SK-N-SH (cell line): ENCODE measurements around the gene IRAK3. TPM values are rescaled to one million over a fixed set of nuclear protein-coding genes. Genes with fewer than 3 reads are reported as not detected.

ENCODE experiments used
- CTCF ChIA-PET: fragments of 300-600, 350-600 bp; formaldehyde crosslinking; extraction: SDS; loops from one replicate; lab custom pipeline; 2021; lab: Yijun Ruan, JAX
- POLR2A ChIA-PET: fragments of 350-600 bp; sonication (Branson Sonifier 250); formaldehyde crosslinking; extraction: SDS; loops from one replicate; lab custom pipeline; 2020; ENCODE audit warnings: antibody characterized with exemption, inconsistent platforms; lab: Yijun Ruan, JAX
- DNase-seq: peaks from one replicate; pipeline ENCODE4 v3.0.0; 2012
- H2AFZ ChIP-seq: fragments of 200-600 bp; sonication (generic); 2 replicates; pipeline ENCODE4 v1.8.1; 2016; ENCODE audit warnings: antibody characterized with exemption, mild to moderate bottlenecking, low read depth
- H3F3A ChIP-seq: fragments of 200-600 bp; sonication (generic); replicated peaks from 2 replicates; pipeline ENCODE3; 2016; ENCODE audit warnings: antibody characterized with exemption, mild to moderate bottlenecking; ENCODE audit not compliant: insufficient read depth
- H3K27ac ChIP-seq, 2 experiments: fragments of 200-500 bp in 1 of 2; fragments of 200-600 bp in 1 of 2; sonication (Bioruptor generic) in 1 of 2; sonication (generic), shearing (Covaris generic) in 1 of 2; 2 replicates each; pipeline versions ENCODE4 v1.5.1 to v1.6.1; 2014 to 2016; ENCODE audit warnings: low read depth in 2 of 2, inconsistent platforms in 1 of 2, low read length in 1 of 2, mild to moderate bottlenecking in 1 of 2, mixed read lengths in 1 of 2
- H3K27me3 ChIP-seq: fragments of 200-600 bp; sonication (generic), shearing (Covaris generic); 2 replicates; pipeline ENCODE4 v1.6.1; 2016; ENCODE audit warnings: mixed run types; ENCODE audit not compliant: insufficient read depth
- H3K36me3 ChIP-seq, 2 experiments: fragments of 200-500 bp in 1 of 2; fragments of 200-600 bp in 1 of 2; sonication (Bioruptor generic) in 1 of 2; sonication (generic) in 1 of 2; replicated peaks in 1 of 2; 2 replicates each; pipeline versions ENCODE3 to v1.5.1; 2014 to 2016; ENCODE audit warnings: low read length in 1 of 2, mild to moderate bottlenecking in 1 of 2; ENCODE audit not compliant: insufficient read depth in 2 of 2, control insufficient read depth in 1 of 2
- H3K4me1 ChIP-seq, 2 experiments: fragments of 200-500 bp in 1 of 2; fragments of 200-600 bp in 1 of 2; sonication (Bioruptor generic) in 1 of 2; sonication (generic), shearing (Covaris generic) in 1 of 2; 2 replicates each; pipeline versions ENCODE4 v1.5.1 to v1.6.1; 2014 to 2016; ENCODE audit warnings: low read depth in 1 of 2, low read length in 1 of 2, mixed run types in 1 of 2; ENCODE audit not compliant: insufficient read depth in 2 of 2, control insufficient read depth in 1 of 2
- H3K4me2 ChIP-seq: fragments of 200-600 bp; sonication (generic), shearing (Covaris generic); 2 replicates; pipeline ENCODE4 v1.6.1; 2017; ENCODE audit warnings: mixed run types
- H3K4me3 ChIP-seq, 2 experiments: fragments of 200-500 bp in 1 of 2; fragments of 200-600 bp in 1 of 2; sonication (Bioruptor generic) in 1 of 2; sonication (generic), shearing (Covaris generic) in 1 of 2; 2 replicates each; pipeline versions ENCODE4 v1.5.1 to v1.8.1; 2014 to 2016; ENCODE audit warnings: low read depth in 2 of 2, inconsistent platforms in 1 of 2, low read length in 1 of 2, mild to moderate bottlenecking in 1 of 2, mixed read lengths in 1 of 2, moderate library complexity in 1 of 2
- H3K79me2 ChIP-seq: fragments of 200-600 bp; sonication (generic); 2 replicates; pipeline ENCODE4 v1.8.1; 2017; ENCODE audit warnings: mild to moderate bottlenecking; ENCODE audit not compliant: insufficient read depth
- H3K9ac ChIP-seq: fragments of 200-600 bp; sonication (generic); 2 replicates; pipeline ENCODE4 v1.6.1; 2017; ENCODE audit warnings: mixed run types
- H3K9me2 ChIP-seq: fragments of 200-600 bp; sonication (generic); 2 replicates; pipeline ENCODE4 v1.6.1; 2017; ENCODE audit warnings: mixed run types
- H3K9me3 ChIP-seq: fragments of 200-600 bp; sonication (generic); 2 replicates; pipeline ENCODE4 v1.6.1; 2017; ENCODE audit warnings: mixed run types, mild to moderate bottlenecking, moderate library complexity
- H4K20me1 ChIP-seq: fragments of 200-600 bp; sonication (generic); 2 replicates; pipeline ENCODE4 v1.6.1; 2017; ENCODE audit warnings: mild to moderate bottlenecking, mixed run types; ENCODE audit not compliant: insufficient read depth
- CHD2 ChIP-seq: fragments of 150-350 bp; IDR thresholded peaks from 2 replicates; pipeline ENCODE4 v1.6.1; 2018; ENCODE audit warnings: low read length; ENCODE audit not compliant: partially characterized antibody
- ELF1 ChIP-seq: IDR thresholded peaks from 2 replicates; pipeline ENCODE4 v1.4.0; 2012
- EP300 ChIP-seq, 2 experiments: IDR thresholded peaks; 2 replicates each; pipeline versions ENCODE4 v1.4.0 to v1.6.1; 2012; ENCODE audit warnings: borderline replicate concordance in 1 of 2, low read depth in 1 of 2, low read length in 1 of 2
- EZH2phosphoT487 ChIP-seq: fragments of 200-600 bp; sonication (generic); IDR thresholded peaks from 2 replicates; pipeline ENCODE4 v1.6.1; 2017; ENCODE audit warnings: low read depth, mixed run types, mild to moderate bottlenecking, antibody characterized with exemption, moderate library complexity, borderline replicate concordance
- FOSL2 ChIP-seq: IDR thresholded peaks from 2 replicates; pipeline ENCODE4 v1.4.0; 2012; ENCODE audit warnings: low read depth, mild to moderate bottlenecking, moderate library complexity, borderline replicate concordance
- GABPA ChIP-seq: IDR thresholded peaks from 2 replicates; pipeline ENCODE4 v1.4.0; 2012; ENCODE audit warnings: low read depth, mild to moderate bottlenecking
- GATA2 ChIP-seq: sonication (generic); formaldehyde crosslinking; IDR thresholded peaks from 2 replicates; pipeline ENCODE4 v1.5.0; 2020; ENCODE audit warnings: mild to moderate bottlenecking, missing genetic modification reagents
- JUND ChIP-seq: IDR thresholded peaks from 2 replicates; pipeline ENCODE4 v1.4.0; 2012
- MAX ChIP-seq: IDR thresholded peaks from 2 replicates; pipeline ENCODE4 v1.4.0; 2012; ENCODE audit warnings: low read depth
- NFIC ChIP-seq: IDR thresholded peaks from 2 replicates; pipeline ENCODE4 v1.4.0; 2012; ENCODE audit warnings: borderline replicate concordance
- PBX3 ChIP-seq: IDR thresholded peaks from 2 replicates; pipeline ENCODE4; 2012
- RAD21 ChIP-seq: IDR thresholded peaks from 2 replicates; pipeline ENCODE4 v1.6.1; 2012; ENCODE audit warnings: mild to moderate bottlenecking, low read length
- REST ChIP-seq: IDR thresholded peaks from 2 replicates; pipeline ENCODE4 v1.6.1; 2012; ENCODE audit warnings: mild to moderate bottlenecking, low read depth, low read length, moderate library complexity
- RFX5 ChIP-seq: IDR thresholded peaks from 2 replicates; pipeline ENCODE4 v1.6.1; 2012; ENCODE audit warnings: mild to moderate bottlenecking, improper control_type of control experiment, low read length
- SMC3 ChIP-seq: IDR thresholded peaks from 2 replicates; pipeline ENCODE4 v1.6.1; 2012; ENCODE audit warnings: low read depth, low read length, improper control_type of control experiment
- TEAD4 ChIP-seq: IDR thresholded peaks from 2 replicates; pipeline ENCODE4 v1.4.0; 2012; ENCODE audit warnings: mild to moderate bottlenecking, borderline replicate concordance; ENCODE audit not compliant: insufficient read depth
- USF1 ChIP-seq: IDR thresholded peaks from 2 replicates; pipeline ENCODE4 v1.4.0; 2012; ENCODE audit warnings: low read depth, borderline replicate concordance
- WGBS: methylation state at CpG from one replicate; pipeline ENCODE4 v1.1.6; 2017; ENCODE audit warnings: low lambda C conversion rate; 5-methylcytosine and 5-hydroxymethylcytosine counted together
- polyA plus RNA-seq, 3 experiments: library from polyadenylated mRNA; depleted of rRNA; stranded (reverse); fragments of >200 nt; gene quantifications; 2 replicates each; pipeline ENCODE4 v1.2.3, GENCODE V29; 2012
- TF ChIP-seq, protein P1 (sequence below): IDR thresholded peaks from 2 replicates; pipeline ENCODE4 v1.4.0; 2012; ENCODE audit warnings: low read depth, borderline replicate concordance
- TF ChIP-seq, protein P2 (sequence below): fragments of 150-350 bp; IDR thresholded peaks from 2 replicates; pipeline ENCODE4 v1.6.1; 2016; ENCODE audit warnings: mild to moderate bottlenecking, low read depth, low read length

IRAK3 gene
- polyA plus RNA-seq, 1 of the 3 experiments (the other 2 are of a cell fraction), result not detected

DNA sequence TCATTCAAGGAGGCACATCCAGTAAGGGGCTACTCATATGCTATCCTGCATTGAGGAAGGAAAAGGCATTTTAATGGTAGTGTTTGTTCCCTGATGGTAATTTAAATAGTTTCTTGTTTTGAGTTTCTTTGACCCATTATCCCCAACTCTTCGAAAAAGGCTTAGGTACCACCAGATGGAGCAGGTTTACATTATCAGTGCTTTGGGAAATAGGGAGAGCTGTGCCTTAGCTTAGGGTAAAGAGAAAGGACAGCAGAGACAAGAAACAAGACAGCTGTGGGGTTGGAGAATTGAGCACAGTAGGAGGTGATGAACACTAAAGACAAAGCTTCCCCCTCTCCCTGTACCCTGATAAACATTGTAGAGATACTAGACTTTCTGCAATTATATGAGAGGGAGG, 84.1 kb downstream of the IRAK3 start:
- no peak overlapping the region for H2AFZ ChIP-seq
- H3K9me2 ChIP-seq, result no peaks in the 10 kb centered on the region
- TF ChIP-seq RFX5, result no peak
- TF ChIP-seq EP300 (IDR thresholded peaks at IDR 0.05; ENCODE audit: borderline replicate concordance in 1 of 2, low read depth in 1 of 2, low read length in 1 of 2), result no peak
- no peak for TF ChIP-seq CHD2
- TF ChIP-seq, all 33 proteins: peak for 0
- Histone ChIP-seq H3F3A (no peaks in the 10 kb centered on the region), H4K20me1 (no peaks in the 10 kb centered on the region), H3K4me1 (no peaks in the 10 kb centered on the region; a peak in 1 of 4 replicates), H3K9ac (no peak overlapping the region), H3K4me3 (no peak overlapping the region), H3K36me3 (no peaks in the 10 kb centered on the region), H3K9me3 (no peaks in the 10 kb centered on the region), H3K27ac (no peak overlapping the region), H3K79me2 (no peaks in the 10 kb centered on the region), H3K4me2 (no peak overlapping the region), H3K27me3 (no peaks in the 10 kb centered on the region; the same call in 1 of the 2 replicates)
- ChIA-PET CTCF (interaction anchor here (2.7 kb wide), 1 partner anchor 136 kb away, joined by 13 read pairs; no protein-coding TSS in a partner anchor), POLR2A (no interaction called here)
- 12% methylated on average over 1 of the region's 1 CpG for WGBS
- DNase-seq, result no peak

GRCh38 chr12:66275040-66275439, 86.0 kb downstream of the IRAK3 start:
- Histone ChIP-seq H3K27ac (no peak overlapping the region), H3F3A (no peaks in the 10 kb centered on the region), H3K9ac (no peak overlapping the region), H4K20me1 (no peaks in the 10 kb centered on the region), H3K27me3 (no peaks in the 10 kb centered on the region; the same call in 1 of the 2 replicates), H3K4me2 (no peak overlapping the region), H3K36me3 (no peaks in the 10 kb centered on the region), H2AFZ (no peak overlapping the region), H3K4me1 (no peaks in the 10 kb centered on the region), H3K9me3 (no peaks in the 10 kb centered on the region), H3K4me3 (no peak overlapping the region), H3K9me2 (no peaks in the 10 kb centered on the region), H3K79me2 (no peaks in the 10 kb centered on the region)
- ChIA-PET POLR2A (no interaction called here), CTCF (no interaction called here)
- DNase-seq, result no peak
- TF ChIP-seq JUND (no peak), EZH2phosphoT487 (no peak), RFX5 (no peak), PBX3 (no peak), USF1 (no peak), CHD2 (no peak), TEAD4 (no peak), ELF1 (no peak), EP300 (IDR thresholded peaks at IDR 0.05; ENCODE audit: borderline replicate concordance in 1 of 2, low read depth in 1 of 2, low read length in 1 of 2) (no peak), REST (no peak), GABPA (no peak), MAX (no peak), FOSL2 (no peak), NFIC (no peak), SMC3 (no peak), RAD21 (no peak), GATA2 (CRISPR knock-in tag) (no peak)
- TF ChIP-seq, protein P1, sequence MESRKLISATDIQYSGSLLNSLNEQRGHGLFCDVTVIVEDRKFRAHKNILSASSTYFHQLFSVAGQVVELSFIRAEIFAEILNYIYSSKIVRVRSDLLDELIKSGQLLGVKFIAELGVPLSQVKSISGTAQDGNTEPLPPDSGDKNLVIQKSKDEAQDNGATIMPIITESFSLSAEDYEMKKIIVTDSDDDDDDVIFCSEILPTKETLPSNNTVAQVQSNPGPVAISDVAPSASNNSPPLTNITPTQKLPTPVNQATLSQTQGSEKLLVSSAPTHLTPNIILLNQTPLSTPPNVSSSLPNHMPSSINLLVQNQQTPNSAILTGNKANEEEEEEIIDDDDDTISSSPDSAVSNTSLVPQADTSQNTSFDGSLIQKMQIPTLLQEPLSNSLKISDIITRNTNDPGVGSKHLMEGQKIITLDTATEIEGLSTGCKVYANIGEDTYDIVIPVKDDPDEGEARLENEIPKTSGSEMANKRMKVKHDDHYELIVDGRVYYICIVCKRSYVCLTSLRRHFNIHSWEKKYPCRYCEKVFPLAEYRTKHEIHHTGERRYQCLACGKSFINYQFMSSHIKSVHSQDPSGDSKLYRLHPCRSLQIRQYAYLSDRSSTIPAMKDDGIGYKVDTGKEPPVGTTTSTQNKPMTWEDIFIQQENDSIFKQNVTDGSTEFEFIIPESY, result no peak
- TF ChIP-seq, protein P2, sequence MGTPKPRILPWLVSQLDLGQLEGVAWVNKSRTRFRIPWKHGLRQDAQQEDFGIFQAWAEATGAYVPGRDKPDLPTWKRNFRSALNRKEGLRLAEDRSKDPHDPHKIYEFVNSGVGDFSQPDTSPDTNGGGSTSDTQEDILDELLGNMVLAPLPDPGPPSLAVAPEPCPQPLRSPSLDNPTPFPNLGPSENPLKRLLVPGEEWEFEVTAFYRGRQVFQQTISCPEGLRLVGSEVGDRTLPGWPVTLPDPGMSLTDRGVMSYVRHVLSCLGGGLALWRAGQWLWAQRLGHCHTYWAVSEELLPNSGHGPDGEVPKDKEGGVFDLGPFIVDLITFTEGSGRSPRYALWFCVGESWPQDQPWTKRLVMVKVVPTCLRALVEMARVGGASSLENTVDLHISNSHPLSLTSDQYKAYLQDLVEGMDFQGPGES, result no peak
- WGBS, result 39% methylated on average over 2 of the region's 2 CpGs
